ENCODE results near the gene NAA50. TPM values are rescaled to one million over a fixed set of nuclear protein-coding genes. Genes with fewer than 3 reads are reported as not detected.
A peak's percentile ranks its signal among the peaks of the same experiment; 100 is the strongest.

Gene NAA50
- total RNA-seq = 79.5 TPM
- long read RNA-seq, full-length matches to known transcripts = 74 of 82 reads
- long read RNA-seq, partial matches to known transcripts = 0 of 82 reads
- long read RNA-seq, other reads (novel, unspliced or antisense) = 8 of 82 reads

DNA sequence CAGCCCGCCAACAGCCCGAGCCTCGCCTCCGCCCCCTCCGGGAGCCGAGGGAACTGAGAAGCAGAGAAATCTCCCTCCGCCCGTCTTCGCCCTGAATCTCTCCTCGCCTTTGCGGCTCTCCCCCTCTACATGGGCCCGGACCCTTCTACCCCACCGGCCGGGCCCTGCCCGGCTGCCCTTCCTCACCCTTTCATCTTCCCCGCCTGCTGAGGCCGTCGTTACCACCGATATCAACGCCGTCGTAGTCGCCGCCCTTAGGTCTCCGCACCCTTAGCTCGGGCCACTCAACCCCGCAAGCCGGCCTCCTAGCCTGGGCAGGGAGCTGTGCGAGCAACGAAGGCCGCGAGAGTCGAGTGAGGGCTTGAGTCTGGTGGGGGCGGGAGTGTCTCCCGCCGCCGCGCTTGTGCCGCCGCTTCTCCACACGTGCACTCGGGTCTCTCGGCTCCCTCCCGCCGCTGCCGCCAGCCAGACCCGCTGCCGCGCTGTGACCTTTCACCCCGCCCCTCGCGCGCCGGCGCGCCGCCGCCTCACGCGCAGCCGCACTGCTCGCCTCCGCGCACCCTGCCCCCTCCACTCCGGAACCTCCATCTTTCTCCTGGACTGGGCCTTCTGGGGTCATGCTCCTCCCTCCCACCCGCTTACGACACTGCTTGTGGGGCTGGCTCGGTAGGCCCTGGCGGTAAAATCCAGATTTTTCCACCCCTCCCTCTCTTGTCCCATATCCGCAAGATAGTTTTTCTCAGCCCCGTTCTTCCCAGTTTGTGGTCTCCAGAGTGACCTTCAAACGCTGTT lies at the start of gene NAA50:
NAA50 (minus strand) TSS at position 494 of the 792 bp plus-strand sequence; CDS start at position 194, 300 bp downstream.
- DNase-seq (peak; percentile 96), ATAC-seq (peak; percentile 95)
- intact Hi-C loops (cut with micrococcal nuclease) = no loop called here

DNA sequence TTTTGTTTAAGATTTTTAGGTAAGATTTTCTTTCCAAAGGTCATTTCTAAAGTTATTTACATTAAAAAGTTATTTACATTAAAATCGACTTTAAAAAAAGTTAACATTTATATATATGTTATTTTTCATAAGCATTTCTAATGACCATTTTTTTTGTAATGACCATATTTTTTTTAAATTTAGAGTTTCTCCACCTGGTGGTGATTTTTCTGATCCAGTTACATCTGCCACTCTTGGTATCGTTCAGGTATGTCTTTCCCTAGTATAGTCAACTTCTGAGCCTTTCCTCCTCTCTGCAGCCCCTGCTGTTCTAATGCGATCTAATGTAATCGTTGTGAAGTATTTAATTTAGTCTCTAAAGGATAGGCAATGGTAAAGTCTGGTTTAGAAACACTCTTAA lies 49.6 kb upstream of the NAA50 start:
- intact Hi-C loops (cut with micrococcal nuclease) = no loop called here
- ATAC-seq = no peak
- DNase-seq = no peak

DNA sequence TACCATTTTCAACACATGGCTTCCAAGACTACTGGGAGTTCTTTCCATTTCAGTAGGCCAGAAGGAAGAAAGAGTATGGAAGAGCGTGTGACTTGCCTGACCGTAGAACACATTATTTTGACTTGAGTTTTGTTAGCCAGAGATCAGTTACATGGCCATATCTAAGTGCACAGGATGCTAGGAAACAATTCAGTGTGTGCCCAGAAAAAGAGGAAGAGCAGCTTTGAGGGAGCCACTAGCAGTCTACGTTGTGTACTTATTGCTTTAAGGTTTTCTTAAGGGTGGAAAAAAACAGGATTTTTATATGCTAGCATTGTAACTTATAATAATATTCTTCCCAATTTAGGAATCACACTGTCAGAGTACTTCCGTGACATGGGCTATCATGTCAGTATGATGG lies 48.5 kb upstream of the NAA50 start:
- ATAC-seq = no peak
- intact Hi-C loops (cut with micrococcal nuclease) = no loop called here
- no peak for DNase-seq

DNA sequence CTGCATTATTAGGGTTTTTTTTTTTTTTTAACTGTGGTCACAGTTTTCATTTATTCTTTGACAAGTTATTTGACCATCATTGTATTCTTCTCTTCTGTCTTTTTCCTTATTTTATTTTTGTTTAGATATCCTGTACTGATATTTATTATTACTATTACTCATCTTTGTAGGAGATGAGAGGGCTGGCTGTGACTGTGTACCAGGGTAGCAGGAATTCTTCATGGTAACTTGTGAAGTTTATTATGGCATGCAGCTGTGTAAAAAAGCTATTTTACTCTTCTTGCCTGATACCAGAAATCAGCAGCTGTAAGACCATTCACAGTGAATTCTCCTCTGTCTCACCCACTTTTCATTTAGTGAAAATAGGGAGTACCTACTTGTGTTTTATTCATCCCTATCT lies 45.3 kb upstream of the NAA50 start:
- no peak for DNase-seq
- intact Hi-C loops (cut with micrococcal nuclease) = no loop called here
- no peak for ATAC-seq

DNA sequence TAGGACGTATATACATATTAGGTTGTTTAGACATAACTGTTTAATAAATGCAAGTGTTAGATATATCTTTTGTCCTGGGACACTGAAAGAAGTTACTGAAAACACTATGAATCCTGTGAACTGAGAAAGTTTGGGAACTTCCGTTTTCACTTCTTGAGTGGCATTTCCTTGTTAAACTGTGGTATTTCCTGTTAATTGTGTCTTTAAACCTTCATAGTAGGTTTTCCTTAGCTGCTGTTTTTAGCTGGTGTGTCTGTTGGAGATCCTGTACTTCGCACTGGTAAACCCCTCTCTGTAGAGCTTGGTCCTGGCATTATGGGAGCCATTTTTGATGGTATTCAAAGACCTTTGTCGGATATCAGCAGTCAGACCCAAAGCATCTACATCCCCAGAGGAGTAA lies 37.9 kb upstream of the NAA50 start:
- intact Hi-C loops (cut with micrococcal nuclease) = no loop called here
- ATAC-seq = no peak
- DNase-seq = no peak

DNA sequence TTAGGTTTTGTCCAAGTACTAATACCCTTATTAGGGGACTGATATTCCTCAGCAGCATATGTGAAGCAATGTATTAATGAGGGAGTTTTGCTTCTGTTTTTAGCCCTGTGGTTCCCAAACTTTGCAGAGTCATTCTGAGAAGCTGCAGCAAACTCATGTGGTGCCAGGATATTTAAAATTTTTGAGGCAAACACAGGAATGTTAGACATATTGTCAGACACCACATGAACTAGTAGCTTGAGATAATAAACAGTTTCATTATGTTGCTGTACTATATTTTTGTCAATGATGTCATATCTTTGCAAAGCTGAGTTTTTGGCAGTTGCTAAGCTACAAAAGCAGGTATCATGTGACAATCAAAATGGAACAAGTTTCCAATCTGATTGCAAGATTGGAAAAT lies 37.4 kb upstream of the NAA50 start:
- intact Hi-C loops (cut with micrococcal nuclease) = no loop called here
- ATAC-seq = no peak

DNA sequence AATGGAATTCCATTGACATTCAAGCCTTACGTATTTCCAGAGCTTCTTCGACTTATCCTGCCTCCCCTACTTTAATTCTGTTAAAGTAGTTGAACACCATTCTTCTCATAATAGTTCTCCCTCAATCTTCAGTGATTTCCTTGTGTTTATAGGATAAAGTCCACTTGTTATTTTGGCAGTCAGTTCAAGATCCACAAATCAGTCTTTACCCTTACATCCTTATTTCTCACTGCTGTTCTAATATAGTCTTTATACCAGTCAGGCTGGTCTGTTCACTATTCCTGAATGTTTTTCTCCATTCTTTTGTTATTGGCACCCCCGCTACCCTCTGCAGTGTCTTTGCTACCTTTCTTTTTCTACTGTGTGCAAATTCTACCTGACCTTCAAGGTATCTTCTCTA lies 30.5 kb upstream of the NAA50 start:
- intact Hi-C loops (cut with micrococcal nuclease) = no loop called here
- ATAC-seq (no peak), DNase-seq (no peak)

More for the DNA sequence above, 37.4 kb upstream of the NAA50 start:
- DNase-seq = no peak

DNA sequence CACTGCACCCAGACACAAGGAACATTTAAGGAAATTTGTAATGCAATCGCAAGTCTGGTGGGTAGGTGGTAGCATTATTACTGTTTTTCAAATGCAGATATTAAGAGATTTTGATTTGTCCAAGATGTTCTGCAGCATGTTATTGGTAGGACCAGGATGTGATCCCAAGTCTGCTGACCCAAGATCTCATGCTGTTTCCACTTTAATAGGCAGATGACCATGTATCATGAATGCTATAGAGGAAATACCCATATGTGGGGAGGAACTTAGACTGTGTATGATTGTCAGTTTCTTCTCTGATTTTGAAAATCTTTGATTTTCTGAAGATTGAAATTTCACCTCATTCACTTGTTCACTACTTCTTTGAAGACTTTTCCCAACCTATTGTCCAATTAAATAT lies 29.5 kb upstream of the NAA50 start:
- intact Hi-C loops (cut with micrococcal nuclease) = no loop called here
- no peak for ATAC-seq

DNA sequence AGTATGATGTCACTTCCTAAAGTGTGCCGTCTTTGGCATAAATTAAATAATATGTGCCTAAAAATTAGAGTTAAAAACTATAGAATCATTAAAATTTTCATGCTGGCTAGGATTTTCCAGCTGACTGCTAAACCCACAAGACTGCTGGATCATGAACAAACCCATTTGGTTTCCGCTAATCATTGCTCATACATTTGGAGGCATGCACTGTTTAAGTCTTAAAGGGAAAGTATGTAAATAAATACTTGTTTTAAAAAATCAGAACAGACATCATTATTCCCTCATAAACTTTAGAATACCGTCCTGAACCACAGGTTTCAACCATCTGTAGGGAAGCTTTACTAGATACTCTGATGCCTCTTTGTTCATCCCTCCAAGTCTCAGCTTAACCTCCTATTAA lies 27.3 kb upstream of the NAA50 start:
- ATAC-seq = no peak
- intact Hi-C loops (cut with micrococcal nuclease) = no loop called here

More for the DNA sequence above, 29.5 kb upstream of the NAA50 start:
- no peak for DNase-seq

DNA sequence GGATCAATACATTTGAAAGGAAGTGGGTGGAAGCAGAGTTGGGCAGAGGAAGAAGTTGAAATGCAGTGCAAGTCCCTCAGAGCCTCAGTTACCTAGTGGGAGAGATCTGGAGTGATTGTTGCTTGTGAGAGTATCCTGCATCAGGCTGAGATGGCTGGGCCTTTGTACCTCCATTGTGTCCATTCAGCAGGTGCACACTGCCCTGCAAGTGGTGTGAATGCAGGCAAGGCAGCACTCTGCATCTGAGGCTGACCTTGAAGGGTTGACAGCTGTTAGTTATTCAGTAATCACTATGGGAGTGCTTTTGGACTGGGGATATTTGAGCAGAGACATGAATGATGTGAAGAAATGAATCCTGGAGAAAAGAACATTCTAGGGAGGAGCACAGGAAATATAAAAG lies 25.9 kb upstream of the NAA50 start:
- intact Hi-C loops (cut with micrococcal nuclease) = no loop called here
- DNase-seq (no peak), ATAC-seq (no peak)

More for the DNA sequence above, 27.3 kb upstream of the NAA50 start:
- DNase-seq = no peak

DNA sequence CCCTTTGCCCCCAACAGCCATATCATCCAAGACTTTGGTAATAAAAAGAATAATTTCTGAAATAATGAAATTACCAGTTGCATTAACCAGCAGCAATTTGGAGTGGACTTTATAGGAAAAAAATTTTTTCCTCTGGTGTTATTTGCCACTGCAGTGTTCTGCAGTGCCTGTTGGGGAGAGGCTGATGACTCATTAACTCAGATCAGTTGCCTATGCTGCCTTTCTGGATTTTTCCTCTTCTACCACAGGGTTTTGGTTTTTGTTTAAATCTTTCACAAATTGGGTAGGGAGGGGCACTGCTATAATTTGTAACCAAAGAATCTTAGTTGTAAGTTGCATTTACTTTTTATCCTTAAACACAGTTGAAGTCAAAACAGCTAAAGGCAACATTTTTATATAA lies 23.5 kb upstream of the NAA50 start:
- ATAC-seq (no peak), DNase-seq (no peak)
- intact Hi-C loops (cut with micrococcal nuclease) = no loop called here

DNA sequence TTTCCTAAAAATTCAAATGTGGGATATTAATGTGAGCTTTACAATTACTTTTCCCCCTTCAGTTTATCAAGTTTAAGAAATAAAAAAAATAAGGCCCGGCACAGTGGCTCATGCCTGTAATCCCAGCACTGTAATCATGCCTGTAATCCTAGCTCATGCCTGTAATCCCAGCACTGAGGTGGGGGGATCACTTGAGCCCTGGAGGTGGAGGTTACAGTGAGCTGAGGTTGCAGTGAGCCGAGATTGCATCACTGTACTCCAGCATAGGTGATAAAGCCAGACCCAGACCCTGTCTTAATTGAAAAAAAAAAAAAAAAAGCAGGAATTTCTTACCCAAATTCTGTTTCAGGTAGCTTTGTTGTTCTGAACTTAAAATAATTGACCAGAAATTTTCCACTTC lies 18.6 kb upstream of the NAA50 start:
- ATAC-seq (no peak), DNase-seq (no peak)
- intact Hi-C loops (cut with micrococcal nuclease) = no loop called here

DNA sequence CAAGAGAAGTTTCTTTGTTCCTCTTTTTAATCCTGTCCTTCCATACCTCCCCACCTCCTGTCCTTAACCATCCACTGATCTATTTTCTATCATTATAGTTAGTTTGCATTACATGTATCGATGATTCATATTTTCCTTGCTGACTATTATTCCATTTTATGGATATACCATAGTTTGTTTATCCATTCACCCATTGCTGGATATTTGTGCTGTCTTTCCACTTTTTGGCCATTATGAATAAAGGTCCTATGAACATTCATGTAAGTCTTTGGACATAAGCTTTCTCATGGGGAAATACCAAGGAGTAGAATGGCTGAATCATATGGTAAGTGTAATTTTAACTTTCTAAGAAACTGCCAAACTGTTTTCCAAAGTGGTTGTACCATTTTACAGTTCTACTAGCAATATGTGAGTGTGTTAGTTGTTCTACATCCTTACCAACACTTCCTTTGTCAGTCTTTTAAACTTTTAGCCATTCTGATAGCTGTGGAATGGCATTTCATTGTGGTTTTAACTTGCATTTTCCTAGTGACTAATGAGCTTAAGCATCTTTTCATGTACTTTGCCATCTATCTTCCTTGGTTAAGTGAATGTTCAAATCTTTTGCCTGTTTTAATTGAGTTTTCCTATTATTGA lies 12.5 kb upstream of the NAA50 start:
- DNase-seq (no peak), ATAC-seq (no peak)
- intact Hi-C loops (cut with micrococcal nuclease) = no loop called here

DNA sequence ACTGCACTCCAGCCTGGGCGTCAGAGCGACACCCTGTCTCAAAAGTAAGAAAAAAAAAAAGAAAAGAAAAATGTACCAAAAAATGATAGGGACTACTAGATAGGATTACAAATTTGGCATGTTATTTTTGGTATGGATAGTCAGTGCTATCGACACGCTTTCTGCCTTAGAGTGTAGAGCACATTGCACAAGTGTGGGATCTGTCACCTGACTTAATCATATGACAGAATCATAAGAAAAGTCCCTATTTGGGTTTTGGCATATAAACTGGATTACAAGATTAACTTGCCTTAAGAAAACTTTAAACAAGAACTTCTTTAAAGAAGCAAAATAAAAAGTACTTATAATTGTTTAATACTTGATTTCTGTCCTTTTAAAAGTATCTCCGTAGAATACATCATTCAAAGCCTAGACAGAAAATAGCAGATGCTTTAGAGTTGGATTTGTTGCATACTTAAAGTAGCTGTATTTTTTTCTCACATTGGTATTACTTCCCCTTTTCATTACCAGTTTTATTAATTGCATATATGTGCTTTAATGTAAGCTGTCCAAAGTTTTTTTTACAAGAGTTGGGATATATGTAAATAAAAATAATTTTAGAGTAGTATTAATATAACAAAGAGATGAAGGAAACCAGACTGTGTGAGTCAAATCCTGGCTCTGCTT lies 8.6 kb upstream of the NAA50 start:
- no peak for ATAC-seq
- DNase-seq = no peak
- intact Hi-C loops (cut with micrococcal nuclease) = no loop called here

DNA sequence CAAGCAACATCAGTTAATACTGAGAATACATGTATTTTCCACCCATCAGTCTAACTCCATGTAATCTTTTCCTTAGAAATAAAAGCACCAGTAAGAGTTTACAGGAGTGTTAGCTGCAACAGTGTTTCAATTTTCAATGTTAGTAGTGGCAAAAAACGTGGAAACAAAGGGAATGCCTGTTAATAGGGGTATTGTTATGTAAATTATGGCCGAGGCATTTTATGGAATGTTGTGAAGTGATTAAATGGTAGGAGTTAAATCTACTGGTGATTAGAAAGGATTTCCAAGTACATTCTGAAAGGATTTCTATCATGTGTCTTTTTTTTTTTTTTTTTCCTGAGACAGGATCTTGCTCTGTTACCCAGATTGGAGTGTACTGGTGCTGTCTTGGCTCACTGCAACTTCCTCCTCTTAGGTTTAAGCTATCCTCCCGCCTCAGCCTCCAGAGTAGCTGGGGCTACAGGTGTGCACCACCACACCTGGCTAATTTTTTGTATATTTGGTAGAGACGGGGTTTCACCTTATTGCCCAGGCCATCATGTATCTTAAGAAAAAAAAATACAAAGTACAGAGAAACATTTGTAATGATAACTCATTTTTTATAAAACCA lies 7.4 kb upstream of the NAA50 start:
- DNase-seq (no peak), ATAC-seq (no peak)
- intact Hi-C loops (cut with micrococcal nuclease) = no loop called here

DNA sequence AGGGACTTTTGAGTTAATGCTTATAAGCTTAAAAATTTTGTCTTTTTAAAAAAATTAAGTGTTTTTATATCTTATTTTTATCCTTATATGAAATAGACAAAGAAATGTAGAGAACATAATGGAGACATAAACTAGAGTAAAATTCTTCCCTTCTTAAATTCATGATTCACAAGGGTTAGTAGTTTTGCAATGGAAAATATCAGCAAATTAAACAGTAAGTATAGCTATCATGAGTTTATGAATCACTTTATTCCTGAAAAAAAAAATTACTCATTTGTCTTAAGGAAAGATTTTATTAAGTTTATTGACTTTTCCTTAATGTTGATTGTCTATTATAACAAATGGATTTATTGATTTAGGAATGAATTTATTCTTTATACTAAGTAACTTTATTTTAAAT lies 5.1 kb upstream of the NAA50 start:
- no peak for ATAC-seq
- no peak for DNase-seq
- intact Hi-C loops (cut with micrococcal nuclease) = no loop called here

DNA sequence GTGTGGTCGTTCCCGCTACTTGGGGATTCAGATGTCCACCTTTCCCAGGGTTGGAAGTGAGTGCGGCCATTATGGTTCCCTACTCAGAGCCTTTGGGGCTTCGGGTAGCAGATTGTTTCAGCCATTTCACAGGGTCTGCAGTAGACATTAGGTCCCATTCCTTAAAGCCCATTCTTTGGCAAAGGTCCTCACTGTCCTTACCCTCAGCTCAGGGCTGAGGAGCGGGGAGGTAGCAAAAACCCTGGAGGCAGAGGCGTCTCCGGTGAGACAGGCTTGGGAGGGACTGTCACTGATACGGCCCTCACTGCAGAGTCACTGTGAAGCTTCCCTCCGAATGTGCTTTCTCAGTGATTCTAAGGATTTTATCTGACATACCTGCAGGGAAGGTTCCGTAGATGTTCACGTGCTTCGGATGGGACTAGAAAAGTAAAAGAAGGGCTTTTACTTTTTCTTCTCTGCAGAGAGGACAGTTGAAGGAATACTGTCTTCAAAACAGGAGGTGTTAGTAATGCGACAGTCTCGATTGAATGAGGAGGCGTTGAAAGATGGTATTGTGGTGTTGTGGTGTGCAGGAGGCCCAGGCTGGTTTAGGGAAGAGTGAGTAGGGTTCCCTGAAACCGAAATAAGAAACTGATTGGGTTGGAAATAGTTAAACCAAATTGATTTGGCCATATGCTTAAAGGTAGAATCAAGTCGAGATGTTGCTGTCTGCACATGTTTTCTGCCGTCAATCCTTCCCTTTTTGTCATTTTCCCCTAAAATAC lies 1.4 kb upstream of the NAA50 start:
- DNase-seq (no peak), ATAC-seq (no peak)
- intact Hi-C loops (cut with micrococcal nuclease) = no loop called here

DNA sequence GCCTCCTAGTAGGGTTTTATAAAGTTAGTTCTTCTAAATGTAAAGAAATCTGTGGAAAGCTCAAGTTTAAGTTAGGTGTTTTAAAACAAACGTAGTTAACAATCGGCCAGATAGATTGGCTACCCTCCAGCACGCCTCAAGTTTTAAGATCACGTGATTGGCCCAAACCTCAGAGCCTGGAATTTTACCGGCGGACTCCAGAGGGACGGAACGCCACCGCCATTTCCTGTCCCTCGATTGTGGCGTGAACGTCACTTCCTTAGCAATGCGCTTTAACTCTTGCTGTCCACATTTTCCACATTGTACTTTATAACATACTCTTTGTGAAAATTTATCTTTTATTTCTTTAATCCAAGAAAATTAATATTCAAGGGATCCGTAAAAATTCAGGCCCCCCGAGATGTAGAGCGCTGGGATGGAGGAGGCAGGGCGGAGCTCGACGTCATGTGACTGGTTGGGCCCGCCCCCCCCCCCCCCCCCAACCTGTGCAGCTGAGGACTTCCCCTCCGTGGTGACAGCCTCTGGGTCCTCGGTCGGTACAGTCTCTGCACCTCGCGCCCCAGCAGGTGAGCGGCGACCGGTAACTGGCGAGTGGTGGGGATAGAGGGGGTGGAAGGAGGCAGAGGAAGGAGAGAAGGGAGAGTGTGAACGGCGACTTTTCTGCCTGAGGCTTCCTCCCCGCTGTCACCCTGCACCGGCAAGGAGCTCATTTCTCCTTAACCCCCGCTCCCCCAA lies 666 bp upstream of the NAA50 start, which contains the start of gene ATP6V1A:
ATP6V1A (plus strand) TSS at position 488 of the 735 bp plus-strand sequence. CDS start 31,719 bp downstream, outside the sequence.
- DNase-seq (peak; percentile 88), ATAC-seq (peak; percentile 81)
- intact Hi-C loops (cut with micrococcal nuclease) = no loop called here
